HG02943 (cell line): ENCODE data around the gene FOXN1.
"Not testable (repeated sequence)": the region's sequence is repeated elsewhere in the genome, so short reads cannot be mapped to it uniquely, and the experiment has no call there.

Source experiments
- ATAC-seq: cut with Tn5 transposase; IDR thresholded peaks from one replicate; pipeline ENCODE4 v1.9.1; 2021; ENCODE audit warnings: mild to moderate bottlenecking, low read depth, moderate library complexity; ENCODE audit not compliant: unreplicated experiment

Gene FOXN1

GRCh38 chr17:28505986-28506665 is at the start of gene FOXN1:
Gene FOXN1 (plus strand): TSS chr17:28506348. CDS start chr17:28523970, 17,622 bp downstream.
- no peak for ATAC-seq

- ATAC-seq = no peak
Measured at GRCh38 chr17:28457890-28458289, 48.3 kb upstream of the FOXN1 start.

- not testable (repeated sequence) for ATAC-seq
Measured at GRCh38 chr17:28458881-28459280, 47.3 kb upstream of the FOXN1 start.

DNA sequence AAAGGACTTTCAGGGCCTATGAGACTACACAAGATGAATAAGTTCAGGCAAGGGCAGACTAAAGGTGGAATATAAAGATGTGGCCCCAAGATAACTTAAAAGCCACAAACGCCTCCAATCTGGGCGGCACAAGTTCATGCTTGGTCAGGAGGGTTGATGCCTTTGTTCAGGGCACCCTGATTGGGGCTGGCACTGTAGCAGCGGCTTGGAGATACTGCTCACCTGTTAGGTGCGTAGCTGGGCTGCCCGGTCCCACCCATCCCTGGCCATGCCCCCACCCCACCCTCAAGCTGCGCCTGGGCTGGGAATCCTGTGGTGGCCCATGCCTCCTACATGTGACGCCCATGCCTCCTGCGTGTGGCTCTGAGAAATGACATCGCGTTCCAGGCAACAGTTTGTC is 45.2 kb upstream of the FOXN1 start:
- no peak for ATAC-seq

GRCh38 chr17:28466001-28466400 is 40.1 kb upstream of the FOXN1 start:
- no peak for ATAC-seq

- no peak for ATAC-seq
Measured at GRCh38 chr17:28466521-28467048, 39.6 kb upstream of the FOXN1 start.

GRCh38 chr17:28467456-28468025 is 38.6 kb upstream of the FOXN1 start:
- ATAC-seq = no peak

DNA sequence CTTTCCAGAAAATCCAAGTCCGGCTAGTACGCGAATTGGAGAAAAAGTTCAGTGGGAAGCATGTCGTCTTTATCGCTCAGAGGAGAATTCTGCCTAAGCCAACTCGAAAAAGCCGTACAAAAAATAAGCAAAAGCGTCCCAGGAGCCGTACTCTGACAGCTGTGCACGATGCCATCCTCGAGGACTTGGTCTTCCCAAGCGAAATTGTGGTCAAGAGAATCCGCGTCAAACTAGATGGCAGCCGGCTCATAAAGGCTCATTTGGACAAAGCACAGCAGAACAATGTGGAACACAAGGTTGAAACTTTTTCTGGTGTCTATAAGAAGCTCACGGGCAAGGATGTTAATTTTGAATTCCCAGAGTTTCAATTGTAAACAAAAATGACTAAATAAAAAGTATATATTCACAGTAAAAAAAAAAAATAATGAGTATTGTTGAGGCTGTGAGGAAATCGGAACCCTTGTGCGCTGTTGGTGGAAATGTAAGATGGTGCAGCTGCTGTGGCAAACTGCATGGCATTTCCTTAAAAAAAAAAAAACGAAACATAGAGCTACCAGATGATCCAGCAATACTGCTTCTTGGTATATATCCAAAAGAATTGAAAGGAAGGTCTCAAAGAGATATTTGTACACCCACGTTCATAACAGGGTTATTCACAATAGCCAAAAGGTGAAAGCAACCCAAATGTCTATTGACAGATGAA is 38.0 kb upstream of the FOXN1 start:
- not testable (repeated sequence) for ATAC-seq

DNA sequence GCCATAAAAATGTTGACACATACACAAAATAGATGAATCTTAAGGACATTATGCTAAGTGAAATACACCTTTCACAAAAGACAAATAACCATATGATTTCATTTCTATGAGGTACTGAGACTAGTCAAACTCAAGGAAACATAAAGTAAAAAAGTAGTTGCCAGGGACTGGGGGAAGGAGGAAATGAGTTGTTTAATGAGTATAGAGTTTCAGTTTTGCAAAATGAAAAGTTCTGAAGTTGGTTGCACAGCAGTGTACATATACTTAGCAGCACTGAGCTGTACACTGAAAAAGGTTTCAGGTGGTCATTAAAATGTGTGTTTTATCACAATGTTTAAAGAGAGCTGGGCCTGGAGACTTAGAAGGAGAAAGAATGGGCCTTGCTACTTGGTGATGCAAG is 37.4 kb upstream of the FOXN1 start:
- no peak for ATAC-seq

DNA sequence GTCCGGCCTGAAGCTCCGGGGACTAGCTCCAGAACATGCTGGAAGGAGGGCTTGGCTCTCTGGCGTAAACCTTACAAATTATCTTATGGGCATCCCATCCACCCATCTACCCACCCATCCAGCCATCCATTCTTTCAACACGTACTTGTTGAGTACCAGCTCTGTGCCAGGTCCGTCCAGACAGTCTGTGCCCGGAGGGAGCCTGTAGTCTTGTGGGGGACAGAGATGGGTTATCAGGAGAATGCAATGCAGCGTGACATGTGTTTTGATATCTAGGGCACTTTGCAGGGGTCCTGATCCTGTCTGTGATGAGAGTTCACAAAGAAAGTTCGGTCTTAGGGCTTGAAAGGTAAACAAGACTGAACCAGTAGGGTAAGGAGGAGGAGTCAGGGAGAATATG is 36.8 kb upstream of the FOXN1 start:
- ATAC-seq = no peak

DNA sequence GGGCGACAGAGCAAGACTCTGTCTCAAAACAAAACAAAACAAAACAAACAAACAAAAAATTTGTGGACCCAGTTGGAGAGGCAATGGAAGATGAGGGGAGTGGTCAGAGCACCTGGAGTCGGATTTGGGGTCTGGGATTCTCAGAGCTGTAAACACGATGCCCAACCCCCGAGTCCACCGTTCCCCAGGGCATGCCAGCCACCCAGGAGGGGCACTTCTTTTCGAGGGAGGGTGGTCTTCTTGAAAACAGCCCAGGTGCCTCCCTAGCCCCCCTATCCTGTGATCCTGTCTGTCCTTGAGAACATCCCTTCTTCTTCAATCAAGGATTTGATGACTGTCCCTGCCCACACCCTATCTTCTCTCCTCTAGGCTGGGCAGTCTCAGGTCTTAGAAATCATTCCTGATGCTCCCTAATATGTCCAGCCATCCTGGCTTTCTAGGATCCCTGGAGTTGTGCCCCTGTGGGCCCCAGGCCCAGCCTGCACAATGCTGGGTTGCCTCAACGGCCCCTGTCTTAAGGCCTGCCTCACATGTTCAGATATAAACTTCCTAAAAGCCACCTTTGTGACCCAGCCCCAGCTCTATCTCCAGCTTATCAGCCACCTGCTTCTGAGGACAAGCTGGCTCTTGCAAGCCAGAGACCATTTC is 35.8 kb upstream of the FOXN1 start:
- no peak for ATAC-seq

- ATAC-seq = no peak
Measured at GRCh38 chr17:28470914-28471366, 35.2 kb upstream of the FOXN1 start.

DNA sequence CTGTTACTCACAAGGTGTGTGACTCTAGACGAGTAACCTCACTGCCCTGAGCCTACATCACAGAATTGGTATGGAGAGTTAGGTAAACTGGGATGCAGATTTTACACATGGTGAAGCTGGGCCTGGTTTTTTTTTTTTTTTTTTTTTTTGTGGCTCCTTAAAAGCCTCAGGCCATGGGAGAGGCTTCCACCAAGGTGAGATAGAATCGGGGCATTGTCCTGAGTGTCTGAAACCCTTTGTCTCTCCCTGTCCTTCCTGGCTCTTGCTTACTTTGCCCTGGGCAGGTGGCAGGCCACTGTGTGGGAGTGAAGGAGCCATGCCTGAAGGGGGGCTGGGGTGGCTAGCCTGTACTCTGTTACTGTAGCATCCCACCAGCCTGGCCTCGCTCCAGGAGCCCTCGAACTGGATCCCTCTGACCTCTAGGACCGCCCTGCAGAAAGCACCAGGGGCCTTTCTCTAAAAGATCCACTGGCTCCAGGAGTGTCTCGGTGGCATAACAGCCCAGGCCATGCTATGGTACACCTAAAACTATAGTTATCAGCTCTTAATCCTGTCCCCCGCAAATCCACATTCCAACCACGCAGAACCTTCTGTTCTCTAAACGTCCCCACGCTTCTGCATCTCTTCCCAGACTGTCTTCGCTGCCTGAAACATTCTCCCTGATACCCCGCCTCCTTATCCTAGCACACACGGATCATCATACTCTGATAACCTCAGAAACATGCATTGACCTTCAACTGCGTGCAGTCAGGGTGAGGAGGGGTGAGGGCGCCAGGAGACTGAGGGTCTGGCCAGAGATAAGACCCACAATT is 34.4 kb upstream of the FOXN1 start:
- ATAC-seq = no peak

GRCh38 chr17:28472871-28473497 is 33.2 kb upstream of the FOXN1 start:
- ATAC-seq = no peak

DNA sequence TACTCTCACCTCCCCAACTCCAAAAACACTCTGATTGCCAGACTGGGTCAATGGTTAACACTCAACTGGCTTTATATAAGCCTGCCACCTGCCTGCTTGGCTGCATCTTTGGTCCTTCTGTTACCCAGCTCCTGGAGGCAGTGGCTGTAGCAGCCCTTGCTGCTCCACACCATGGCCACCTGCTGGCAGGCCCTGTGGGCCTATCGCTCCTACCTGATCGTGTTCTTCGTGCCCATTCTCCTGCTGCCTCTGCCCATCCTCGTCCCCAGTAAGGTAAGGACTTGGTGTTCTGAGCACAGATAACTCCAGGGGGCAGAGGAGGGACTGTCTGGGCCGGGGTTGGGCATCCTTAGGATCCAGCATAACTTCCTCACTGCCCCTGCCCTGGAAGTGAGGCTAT is 32.6 kb upstream of the FOXN1 start, which contains the start of gene SLC13A2:
SLC13A2 (plus strand) TSS at position 103 of the 400 bp plus-strand sequence; CDS start at position 172, 69 bp downstream.
- ATAC-seq = no peak

- ATAC-seq = no peak
Measured at GRCh38 chr17:28474111-28474531, 32.0 kb upstream of the FOXN1 start.

DNA sequence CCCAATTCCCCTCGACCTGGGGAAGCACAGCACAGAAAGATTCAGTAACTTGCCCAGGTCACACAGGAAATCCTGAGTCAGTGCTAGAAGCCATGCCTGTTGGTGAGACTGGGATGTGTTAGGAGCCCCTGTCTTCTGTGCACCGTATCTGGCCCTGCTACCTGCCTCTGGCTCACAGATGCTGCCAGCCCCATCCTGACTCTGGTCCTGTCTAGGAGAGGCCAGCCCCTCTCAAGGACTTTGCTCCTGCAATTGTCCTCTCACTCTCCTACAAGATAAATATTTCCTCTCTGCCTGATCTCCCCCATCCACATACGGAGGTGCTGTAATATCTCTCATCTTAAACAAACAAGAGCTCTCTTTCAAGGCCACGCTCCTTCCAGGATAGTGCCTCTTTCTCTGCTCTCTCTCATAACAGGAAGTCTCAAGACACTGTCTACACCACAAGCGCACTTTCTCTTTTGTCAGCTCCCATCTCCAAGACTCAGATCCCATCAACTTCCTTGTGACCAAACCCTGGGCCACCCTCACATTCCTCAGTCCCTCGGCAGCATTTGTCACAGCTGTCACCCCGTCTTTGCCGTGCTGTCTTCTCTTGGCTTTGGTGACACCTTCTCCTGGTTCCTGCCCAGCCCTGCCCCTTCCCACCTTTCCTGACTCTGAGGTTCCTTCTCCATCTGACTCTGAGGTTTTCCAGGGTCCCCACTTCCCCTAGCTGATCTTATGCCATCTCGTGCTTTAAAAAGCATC is 30.8 kb upstream of the FOXN1 start:
- no peak for ATAC-seq

- no peak for ATAC-seq
Measured at GRCh38 chr17:28476076-28476865, 29.9 kb upstream of the FOXN1 start.
